Gastrocnemius medialis (tissue), 4 donors: ENCODE measurements around the gene TLK2.

Experiments
- POLR2A ChIP-seq, 2 donors: fragments of 450-650 bp; IDR thresholded peaks; one replicate each; pipeline ENCODE4 v1.6.1; 2017; ENCODE audit warnings: antibody characterized with exemption in 2 of 2, mild to moderate bottlenecking in 2 of 2, moderate library complexity in 2 of 2
- TF ChIP-seq, protein P1 (sequence below), 5 experiments: fragments of 450-650 bp in 3 of 5; fragments of 200-600 bp in 2 of 5; sonication (generic) in 2 of 5; IDR thresholded peaks in 4 of 5; conservative IDR thresholded peaks in 1 of 5; 1 replicate in 4 of 5; 2 replicates in 1 of 5; pipeline ENCODE4 v1.5.1; 2016 to 2019; ENCODE audit warnings: antibody characterized with exemption in 5 of 5, mild to moderate bottlenecking in 3 of 5, moderate library complexity in 3 of 5

DNA sequence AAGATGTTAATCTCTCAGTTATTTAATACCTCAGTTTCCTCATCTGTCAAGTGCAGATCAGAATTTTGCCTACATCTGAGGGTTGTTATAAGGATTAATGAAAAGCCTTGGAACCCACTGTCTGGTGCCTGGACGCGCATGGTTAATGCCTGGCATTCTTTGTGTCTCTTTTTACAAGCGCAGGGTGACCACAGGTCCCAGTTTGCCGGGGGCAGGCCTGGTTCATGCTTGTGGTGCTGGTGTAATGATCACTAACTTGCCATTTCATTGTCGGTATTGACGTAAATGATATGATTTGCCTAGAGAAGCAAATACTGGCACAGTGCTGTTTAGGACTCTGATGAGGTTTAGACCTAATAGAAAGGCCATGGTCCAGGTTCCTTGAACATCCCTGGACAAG, 172.0 kb downstream of the TLK2 start:
- TF ChIP-seq, protein P1, sequence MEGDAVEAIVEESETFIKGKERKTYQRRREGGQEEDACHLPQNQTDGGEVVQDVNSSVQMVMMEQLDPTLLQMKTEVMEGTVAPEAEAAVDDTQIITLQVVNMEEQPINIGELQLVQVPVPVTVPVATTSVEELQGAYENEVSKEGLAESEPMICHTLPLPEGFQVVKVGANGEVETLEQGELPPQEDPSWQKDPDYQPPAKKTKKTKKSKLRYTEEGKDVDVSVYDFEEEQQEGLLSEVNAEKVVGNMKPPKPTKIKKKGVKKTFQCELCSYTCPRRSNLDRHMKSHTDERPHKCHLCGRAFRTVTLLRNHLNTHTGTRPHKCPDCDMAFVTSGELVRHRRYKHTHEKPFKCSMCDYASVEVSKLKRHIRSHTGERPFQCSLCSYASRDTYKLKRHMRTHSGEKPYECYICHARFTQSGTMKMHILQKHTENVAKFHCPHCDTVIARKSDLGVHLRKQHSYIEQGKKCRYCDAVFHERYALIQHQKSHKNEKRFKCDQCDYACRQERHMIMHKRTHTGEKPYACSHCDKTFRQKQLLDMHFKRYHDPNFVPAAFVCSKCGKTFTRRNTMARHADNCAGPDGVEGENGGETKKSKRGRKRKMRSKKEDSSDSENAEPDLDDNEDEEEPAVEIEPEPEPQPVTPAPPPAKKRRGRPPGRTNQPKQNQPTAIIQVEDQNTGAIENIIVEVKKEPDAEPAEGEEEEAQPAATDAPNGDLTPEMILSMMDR (IDR thresholded peaks at IDR 0.05 in 4 of 5, conservative IDR thresholded peaks at IDR 0.05 in 1 of 5): no peak
- TF ChIP-seq POLR2A (IDR thresholded peaks at IDR 0.05): no peak
